ENCODE measurements around the gene CCN6. TPM values are rescaled to one million over a fixed set of nuclear protein-coding genes. Genes with fewer than 3 reads are reported as not detected.

Gene CCN6
- total and polyA plus RNA-seq, 11 donors: not detected

GRCh38 chr6:112118034-112118433 is 64.1 kb downstream of the CCN6 start:
- Histone ChIP-seq H3K9me3 (no peaks in the 10 kb centered on the region), H3K4me1 (peaks cover 0 to 15% (median 6%) of the 10 kb centered on the region in 12 donors), H3K27ac (peak overlapping the region in 1 of 12 donors; percentile 6), H3K36me3 (peaks cover 2 to 100% (median 82%) of the 10 kb centered on the region in 9 donors), H3K27me3 (no peaks in the 10 kb centered on the region), H3K4me3 (no peak overlapping the region)
- DNase-seq (no peak), ATAC-seq (no peak)
- TF ChIP-seq CTCF (IDR thresholded peaks at IDR 0.05) (no peak), POLR2A (IDR thresholded peaks at IDR 0.05) (no peak)
- intact Hi-C loops (cut with DNase I): loop anchor here in 1 of 10 donors (5.0 kb wide), 1 partner anchor 34 kb away; no protein-coding TSS in a partner anchor

Other genes with a start within 250 kb of the CCN6 start
- gene FYN, start 180.7 kb upstream of the CCN6 start, total RNA-seq: 10 to 100 TPM; 28.1 to 72.4 (median 56.6) TPM
- gene FYN, start 180.7 kb upstream of the CCN6 start, polyA plus RNA-seq: 10 to 100 TPM; 14.7 to 29.4 TPM
- 10 to 100 TPM; 16.1 to 33.2 (median 25.0) TPM for gene TUBE1, start 33.4 kb downstream of the CCN6 start, total RNA-seq
- gene TUBE1, start 33.4 kb downstream of the CCN6 start, polyA plus RNA-seq: 10 to 100 TPM; 10.1 to 23.1 TPM
- 10 to 100 TPM; 33.7 to 77.7 (median 54.8) TPM for gene FAM229B, start 33.5 kb downstream of the CCN6 start, total RNA-seq
- gene FAM229B, start 33.5 kb downstream of the CCN6 start, polyA plus RNA-seq: 10 to 100 TPM; 28.6 to 85.8 TPM
- gene LAMA4, start 200.5 kb downstream of the CCN6 start, total RNA-seq: 100 to 1,000 TPM in 2 of 9 donors, 10 to 100 TPM in 7; 42.6 to 132 (median 77.7) TPM
- gene LAMA4, start 200.5 kb downstream of the CCN6 start, polyA plus RNA-seq: 10 to 100 TPM; 23.8 to 55.9 TPM